Activated CD4-positive, alpha-beta T cell treated with anti-CD3 and anti-CD28 coated beads, Interleukin-2, amount 10 ng/mL, durations not matched to agents 24 days and 14 days (primary cell): ENCODE measurements around the gene PNPLA6. TPM values are rescaled to one million over a fixed set of nuclear protein-coding genes. Genes with fewer than 3 reads are reported as not detected.

Source experiments
- DNase-seq: peaks from one replicate; pipeline ENCODE4 v3.0.0; 2022
- H3K27ac Mint-ChIP-seq: one replicate; pipeline ENCODE4 v1.8.0; 2022; ENCODE audit warnings: mild to moderate bottlenecking, mixed read lengths
- H3K27me3 Mint-ChIP-seq: one replicate; pipeline ENCODE4 v1.8.0; 2022; ENCODE audit warnings: mixed read lengths
- H3K36me3 Mint-ChIP-seq: one replicate; pipeline ENCODE4 v1.8.0; 2022; ENCODE audit warnings: low read depth, mild to moderate bottlenecking, mixed read lengths
- H3K4me1 Mint-ChIP-seq: one replicate; pipeline ENCODE4 v1.8.0; 2021; ENCODE audit warnings: mixed read lengths
- H3K4me3 Mint-ChIP-seq: one replicate; pipeline ENCODE4 v1.8.0; 2022; ENCODE audit warnings: mild to moderate bottlenecking, moderate library complexity, mixed read lengths
- H3K9me3 Mint-ChIP-seq: one replicate; pipeline ENCODE4 v1.8.0; 2021; ENCODE audit warnings: mixed read lengths
- intact Hi-C: fragments of 100-400 bp; cut with micrococcal nuclease; formaldehyde crosslinking; loops from one replicate; pipeline ENCODE4 v1.15.1; 2023
- total RNA-seq: library from RNA; stranded (reverse); gene quantifications from 2 replicates; pipeline ENCODE4 v1.2.3, GENCODE V29; 2022

Gene PNPLA6
- total RNA-seq, 1 donor from 2014 or later, result 125 TPM

- no peak overlapping the region for H3K4me3 Mint-ChIP-seq
- H3K27me3 Mint-ChIP-seq, result peaks cover 22% of the 10 kb centered on the region
- H3K9me3 Mint-ChIP-seq, result no peaks in the 10 kb centered on the region
- H3K27ac Mint-ChIP-seq, result no peak overlapping the region
- peaks cover 15% of the 10 kb centered on the region for H3K4me1 Mint-ChIP-seq
- intact Hi-C loops, result loop anchor here (10.0 kb wide), 1 partner anchor 326 kb away; no protein-coding TSS in a partner anchor
- H3K36me3 Mint-ChIP-seq, result peaks cover 5% of the 10 kb centered on the region
- no peak for DNase-seq
These were observed 15.1 kb upstream of the PNPLA6 start for GRCh38 chr19:7520131-7521051.

DNA sequence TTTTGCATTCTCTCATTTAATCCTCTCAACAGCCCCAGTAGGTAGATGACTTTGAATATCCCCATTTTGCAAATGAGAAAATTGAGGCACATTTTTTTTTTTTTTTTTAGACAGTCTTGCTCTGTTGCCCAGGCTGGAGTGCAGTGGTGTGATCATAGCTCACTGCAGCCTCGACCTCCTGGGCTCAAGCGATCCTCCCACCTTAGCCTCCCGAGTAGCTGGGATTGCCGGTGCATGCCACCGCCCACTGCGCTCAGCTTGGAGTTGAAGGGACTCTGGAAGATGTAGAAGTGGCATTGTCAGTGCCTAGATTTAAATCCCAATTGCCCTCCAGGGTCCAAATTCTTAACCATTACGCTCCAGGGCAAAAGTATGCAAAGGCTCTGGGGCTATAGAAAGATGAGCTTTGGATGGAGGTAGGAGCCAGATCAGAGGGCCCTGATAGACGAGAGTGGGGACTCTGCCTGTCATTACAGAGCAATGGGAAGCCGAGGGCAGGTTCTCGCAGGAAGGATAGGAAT, 13.9 kb upstream of the PNPLA6 start:
- H3K27me3 Mint-ChIP-seq, result peaks cover 18% of the 10 kb centered on the region
- peaks cover 12% of the 10 kb centered on the region for H3K4me1 Mint-ChIP-seq
- no peaks in the 10 kb centered on the region for H3K9me3 Mint-ChIP-seq
- peak overlapping the region; percentile 81 for H3K4me3 Mint-ChIP-seq
- peaks cover 5% of the 10 kb centered on the region for H3K36me3 Mint-ChIP-seq
- no peak for DNase-seq
- intact Hi-C loops, result loop anchor here (1.0 to 10.0 kb wide), 3 partner anchors 13 to 327 kb away; partner anchors contain the start of gene PEX11G
- peak overlapping the region; percentile 87 for H3K27ac Mint-ChIP-seq

- intact Hi-C loops, result loop anchor here (1.0 to 10.0 kb wide), 3 partner anchors 12 to 327 kb away; partner anchors contain the start of gene PEX11G
- DNase-seq, result peak; percentile 100
These were observed 13.2 kb upstream of the PNPLA6 start, which contains the start of gene MCOLN1 for GRCh38 chr19:7522072-7522922. MCOLN1 (plus strand) TSS chr19:7522624; CDS start chr19:7522751, 127 bp downstream.

DNA sequence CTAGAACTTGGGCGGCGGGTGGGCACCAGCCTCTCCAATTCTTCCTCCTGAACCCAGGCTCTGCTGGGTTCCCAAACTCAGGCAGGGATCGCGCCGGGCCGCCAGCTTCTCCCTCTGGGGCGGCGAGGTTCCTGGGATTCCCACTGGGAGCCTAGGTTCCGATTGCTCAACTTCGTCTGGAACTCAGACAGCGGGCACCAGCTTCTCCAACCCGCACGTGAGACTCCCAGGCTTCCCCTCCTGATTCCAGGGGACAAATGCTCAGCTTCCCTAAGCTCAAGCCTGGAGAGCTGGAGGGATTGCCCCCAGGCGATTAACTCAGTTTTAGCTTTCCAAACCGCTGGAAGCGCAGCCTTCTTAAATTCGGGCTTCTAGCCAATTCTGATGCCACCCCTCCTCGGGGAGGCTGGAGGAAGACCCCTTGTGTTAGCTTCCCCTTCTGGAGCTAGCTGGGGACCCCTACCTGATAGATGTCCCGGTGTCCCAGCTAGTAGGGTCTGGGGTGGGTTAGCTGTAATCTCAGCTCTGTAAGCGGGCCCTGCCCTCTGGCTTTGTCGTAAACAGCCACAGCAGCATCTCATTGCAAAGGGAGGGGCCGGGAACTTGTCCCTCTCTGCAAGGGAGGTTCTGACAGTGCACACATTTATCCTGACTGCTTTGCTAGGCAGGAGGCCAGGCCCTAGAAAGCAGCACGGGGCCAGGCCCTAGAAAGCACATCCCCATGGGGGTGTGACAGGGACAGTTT, 12.4 kb upstream of the PNPLA6 start:
- H3K4me3 Mint-ChIP-seq, result peak overlapping the region; percentile 81
- intact Hi-C loops, result loop anchor here (1.0 to 10.0 kb wide), 3 partner anchors 11 to 328 kb away; partner anchors contain the start of gene PEX11G
- peaks cover 5% of the 10 kb centered on the region for H3K36me3 Mint-ChIP-seq
- peaks cover 6% of the 10 kb centered on the region for H3K27me3 Mint-ChIP-seq
- peak; percentile 64 for DNase-seq
- no peak overlapping the region for H3K27ac Mint-ChIP-seq
- H3K4me1 Mint-ChIP-seq, result peaks cover 9% of the 10 kb centered on the region
- no peaks in the 10 kb centered on the region for H3K9me3 Mint-ChIP-seq

More at GRCh38 chr19:7522072-7522922, 13.2 kb upstream of the PNPLA6 start, which contains the start of gene MCOLN1:
- Mint-ChIP-seq H3K36me3 (peaks cover 5% of the 10 kb centered on the region), H3K9me3 (no peaks in the 10 kb centered on the region), H3K4me3 (peak within 1 kb of the TSS; percentile 81), H3K4me1 (peaks cover 9% of the 10 kb centered on the region), H3K27me3 (peaks cover 12% of the 10 kb centered on the region), H3K27ac (peak within 1 kb of the TSS; percentile 87)

GRCh38 chr19:7524523-7524922, 11.0 kb upstream of the PNPLA6 start:
- Mint-ChIP-seq H3K4me1 (peaks cover 9% of the 10 kb centered on the region), H3K27ac (no peak overlapping the region), H3K4me3 (no peak overlapping the region), H3K36me3 (peaks cover 6% of the 10 kb centered on the region), H3K9me3 (no peaks in the 10 kb centered on the region), H3K27me3 (peaks cover 3% of the 10 kb centered on the region)
- DNase-seq, result no peak
- intact Hi-C loops, result loop anchor here (10.0 kb wide), 1 partner anchor 330 kb away; no protein-coding TSS in a partner anchor

DNA sequence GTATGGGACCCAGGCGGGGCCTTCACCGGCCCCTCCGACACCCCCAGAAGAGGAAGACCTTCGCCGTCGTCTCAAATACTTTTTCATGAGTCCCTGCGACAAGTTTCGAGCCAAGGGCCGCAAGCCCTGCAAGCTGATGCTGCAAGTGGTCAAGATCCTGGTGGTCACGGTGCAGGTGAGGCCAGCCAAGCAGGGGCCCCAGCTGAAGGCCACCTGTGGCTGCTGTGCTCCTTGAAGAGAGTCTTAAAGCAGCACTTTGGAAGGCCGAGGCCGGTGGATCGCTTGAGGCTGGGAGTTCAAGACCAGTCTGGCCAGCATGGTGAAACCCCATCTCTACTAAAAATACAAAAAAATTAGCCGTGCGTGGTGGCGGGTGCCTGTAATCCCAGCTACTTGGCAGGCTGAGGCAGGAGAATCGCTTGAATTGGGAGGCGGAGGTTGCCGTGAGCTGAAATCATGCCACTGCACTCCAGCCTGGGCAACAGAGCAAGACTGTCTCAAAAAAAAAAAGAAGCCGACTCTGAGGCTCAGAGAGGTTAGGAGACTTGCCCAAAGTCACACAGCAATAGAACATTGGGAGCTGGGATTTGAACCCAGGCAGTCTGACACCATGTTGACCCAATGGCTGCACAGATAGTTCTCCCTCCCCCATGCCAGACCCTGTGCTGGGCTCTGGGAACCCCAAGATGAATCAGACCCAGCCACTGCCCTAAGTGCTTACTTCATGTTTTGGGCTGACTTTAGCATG, 10.4 kb upstream of the PNPLA6 start:
- peaks cover 7% of the 10 kb centered on the region for H3K36me3 Mint-ChIP-seq
- no peak overlapping the region for H3K27ac Mint-ChIP-seq
- H3K4me3 Mint-ChIP-seq, result no peak overlapping the region
- no peak for DNase-seq
- intact Hi-C loops, result loop anchor here (10.0 kb wide), 1 partner anchor 330 kb away; no protein-coding TSS in a partner anchor
- no peaks in the 10 kb centered on the region for H3K9me3 Mint-ChIP-seq
- peaks cover 9% of the 10 kb centered on the region for H3K4me1 Mint-ChIP-seq
- H3K27me3 Mint-ChIP-seq, result peaks cover 3% of the 10 kb centered on the region

DNA sequence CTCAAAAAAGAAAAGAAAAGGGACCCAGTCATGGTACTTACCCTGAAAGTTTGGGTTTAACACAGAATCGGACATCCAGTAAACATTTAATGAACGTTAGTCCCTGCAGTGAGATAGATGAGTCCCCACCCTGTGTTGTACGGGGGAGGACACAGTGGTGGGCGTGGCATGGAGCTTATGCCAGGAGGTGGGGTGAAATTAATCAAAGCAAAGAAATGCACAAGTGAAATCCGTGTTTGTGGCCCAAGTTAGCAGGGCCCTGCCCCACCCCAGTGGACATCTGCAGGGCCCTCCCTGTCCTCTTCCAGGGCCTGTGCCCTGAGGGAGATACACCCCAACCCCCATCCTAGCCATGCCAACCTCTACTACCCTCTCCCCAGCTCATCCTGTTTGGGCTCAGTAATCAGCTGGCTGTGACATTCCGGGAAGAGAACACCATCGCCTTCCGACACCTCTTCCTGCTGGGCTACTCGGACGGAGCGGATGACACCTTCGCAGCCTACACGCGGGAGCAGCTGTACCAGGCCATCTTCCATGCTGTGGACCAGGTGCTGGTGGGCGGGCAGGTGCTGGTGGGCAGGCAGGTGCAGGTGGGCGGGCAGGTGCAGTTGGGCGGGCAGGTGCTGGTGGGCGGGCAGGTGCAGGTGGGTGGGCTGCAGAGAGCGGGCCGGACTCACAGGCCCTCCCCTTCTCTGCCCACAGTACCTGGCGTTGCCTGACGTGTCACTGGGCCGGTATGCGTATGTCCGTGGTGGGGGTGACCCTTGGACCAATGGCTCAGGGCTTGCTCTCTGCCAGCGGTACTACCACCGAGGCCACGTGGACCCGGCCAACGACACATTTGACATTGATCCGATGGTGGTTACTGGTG, 9.2 kb upstream of the PNPLA6 start:
- Mint-ChIP-seq H3K4me3 (no peak overlapping the region), H3K9me3 (no peaks in the 10 kb centered on the region), H3K4me1 (peaks cover 9% of the 10 kb centered on the region), H3K36me3 (peaks cover 10% of the 10 kb centered on the region), H3K27ac (no peak overlapping the region), H3K27me3 (peaks cover 3% of the 10 kb centered on the region)
- intact Hi-C loops, result loop anchor here (10.0 kb wide), 1 partner anchor 331 kb away; no protein-coding TSS in a partner anchor
- no peak for DNase-seq

- H3K4me1 Mint-ChIP-seq, result peaks cover 3% of the 10 kb centered on the region
- H3K27me3 Mint-ChIP-seq, result no peaks in the 10 kb centered on the region
- H3K9me3 Mint-ChIP-seq, result no peaks in the 10 kb centered on the region
- intact Hi-C loops, result loop anchor here (10.0 kb wide), 1 partner anchor 333 kb away; no protein-coding TSS in a partner anchor
- H3K27ac Mint-ChIP-seq, result no peak overlapping the region
- no peak for DNase-seq
- no peak overlapping the region for H3K4me3 Mint-ChIP-seq
- H3K36me3 Mint-ChIP-seq, result peaks cover 8% of the 10 kb centered on the region
These were observed 7.9 kb upstream of the PNPLA6 start for GRCh38 chr19:7527516-7528191.

DNA sequence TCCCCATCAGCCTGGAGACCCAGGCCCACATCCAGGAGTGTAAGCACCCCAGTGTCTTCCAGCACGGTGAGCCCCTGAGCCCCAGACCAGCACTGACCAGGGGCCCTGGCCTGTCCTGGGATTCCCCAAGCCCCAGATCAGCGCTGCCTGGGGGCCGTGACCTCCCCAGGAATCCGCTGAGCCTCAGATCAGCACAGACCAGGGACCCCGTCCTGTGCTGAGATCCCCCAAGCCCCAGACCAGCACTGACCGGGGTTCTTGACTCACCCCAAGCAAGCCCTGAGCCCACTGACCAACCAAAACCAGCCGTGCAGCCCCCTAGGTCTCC, 7.4 kb upstream of the PNPLA6 start:
- no peaks in the 10 kb centered on the region for H3K27me3 Mint-ChIP-seq
- no peak for DNase-seq
- H3K27ac Mint-ChIP-seq, result no peak overlapping the region
- no peak overlapping the region for H3K4me3 Mint-ChIP-seq
- peaks cover 8% of the 10 kb centered on the region for H3K36me3 Mint-ChIP-seq
- no peaks in the 10 kb centered on the region for H3K9me3 Mint-ChIP-seq
- intact Hi-C loops, result loop anchor here (10.0 kb wide), 1 partner anchor 333 kb away; no protein-coding TSS in a partner anchor
- peaks cover 3% of the 10 kb centered on the region for H3K4me1 Mint-ChIP-seq

GRCh38 chr19:7528522-7529245, 6.8 kb upstream of the PNPLA6 start:
- peaks cover under 1% of the 10 kb centered on the region for H3K4me1 Mint-ChIP-seq
- no peak for DNase-seq
- intact Hi-C loops, result loop anchor here (10.0 kb wide), 1 partner anchor 334 kb away; no protein-coding TSS in a partner anchor
- H3K9me3 Mint-ChIP-seq, result no peaks in the 10 kb centered on the region
- H3K4me3 Mint-ChIP-seq, result no peak overlapping the region
- peaks cover 8% of the 10 kb centered on the region for H3K36me3 Mint-ChIP-seq
- H3K27ac Mint-ChIP-seq, result no peak overlapping the region
- H3K27me3 Mint-ChIP-seq, result no peaks in the 10 kb centered on the region

GRCh38 chr19:7529246-7529600, 6.3 kb upstream of the PNPLA6 start:
- Mint-ChIP-seq H3K9me3 (no peaks in the 10 kb centered on the region), H3K27ac (no peak overlapping the region), H3K4me1 (peaks cover 2% of the 10 kb centered on the region), H3K36me3 (peaks cover 8% of the 10 kb centered on the region), H3K4me3 (no peak overlapping the region), H3K27me3 (no peaks in the 10 kb centered on the region)
- DNase-seq, result no peak
- intact Hi-C loops, result loop anchor here (10.0 kb wide), 1 partner anchor 334 kb away; no protein-coding TSS in a partner anchor
